RWPE2 (cell line): ENCODE data around the gene B3GAT2.

ENCODE experiments used
- ATAC-seq: fragments of 200-7000 bp; cut with Tn5 transposase; 3 replicates; pipeline ENCODE4 v1.9.1; 2021; ENCODE audit warnings: low read depth
- DNase-seq: peaks from one replicate; pipeline ENCODE4 v3.0.0-alpha.2; 2020; ENCODE audit warnings: low spot score
- H3K27ac ChIP-seq: fragments of 450-650 bp; 2 replicates; pipeline ENCODE4 v1.5.1; 2017; ENCODE audit warnings: mild to moderate bottlenecking; ENCODE audit not compliant: poor library complexity, severe bottlenecking
- H3K27me3 ChIP-seq: fragments of 250-450 bp; sonication (Bioruptor Pico); 2 replicates; pipeline ENCODE4 v1.5.1; 2021; ENCODE audit warnings: mild to moderate bottlenecking, moderate library complexity; ENCODE audit not compliant: insufficient read depth, poor library complexity, severe bottlenecking
- H3K36me3 ChIP-seq: fragments of 250-450 bp; sonication (Bioruptor Pico); 2 replicates; pipeline ENCODE4 v1.5.1; 2020; ENCODE audit warnings: low read depth, mild to moderate bottlenecking, moderate library complexity
- H3K4me1 ChIP-seq: fragments of 250-450 bp; sonication (Bioruptor Pico); 2 replicates; pipeline ENCODE4 v1.5.1; 2021; ENCODE audit warnings: mild to moderate bottlenecking, moderate library complexity; ENCODE audit not compliant: insufficient read depth, poor library complexity, severe bottlenecking
- H3K4me3 ChIP-seq: fragments of 250-450 bp; sonication (Bioruptor Pico); 2 replicates; pipeline ENCODE4 v1.5.1; 2021; ENCODE audit warnings: mild to moderate bottlenecking, moderate library complexity; ENCODE audit not compliant: severe bottlenecking
- H3K9me3 ChIP-seq: fragments of 250-450 bp; sonication (Bioruptor Pico); 2 replicates; pipeline ENCODE4 v1.5.1; 2021; ENCODE audit warnings: mild to moderate bottlenecking, moderate library complexity; ENCODE audit not compliant: severe bottlenecking
- CTCF ChIP-seq: fragments of 450-650 bp; IDR thresholded peaks from one replicate; pipeline ENCODE4 v1.5.1; 2017; ENCODE audit warnings: mild to moderate bottlenecking, moderate library complexity; ENCODE audit not compliant: poor library complexity, severe bottlenecking

Gene B3GAT2

GRCh38 chr6:70842541-70842940 lies 114.3 kb downstream of the B3GAT2 start:
- no peak for TF ChIP-seq CTCF
- Histone ChIP-seq H3K36me3 (no peaks in the 10 kb centered on the region), H3K4me1 (no peaks in the 10 kb centered on the region), H3K4me3 (no peak overlapping the region), H3K9me3 (no peaks in the 10 kb centered on the region), H3K27me3 (no peaks in the 10 kb centered on the region), H3K27ac (no peak overlapping the region)
- no peak for DNase-seq
- no peak for ATAC-seq

- H3K27ac ChIP-seq: no peak overlapping the region
- H3K4me3 ChIP-seq: no peak overlapping the region
- ATAC-seq (no peak), DNase-seq (no peak)
- no peaks in the 10 kb centered on the region for H3K36me3 ChIP-seq
- no peaks in the 10 kb centered on the region for H3K27me3 ChIP-seq
- no peaks in the 10 kb centered on the region for H3K9me3 ChIP-seq
- no peaks in the 10 kb centered on the region for H3K4me1 ChIP-seq
- no peak for TF ChIP-seq CTCF
Measured at GRCh38 chr6:70841112-70841511, 115.7 kb downstream of the B3GAT2 start.

- no peak for ATAC-seq
- Histone ChIP-seq H3K36me3 (no peaks in the 10 kb centered on the region), H3K4me3 (no peak overlapping the region), H3K4me1 (no peaks in the 10 kb centered on the region), H3K27me3 (no peaks in the 10 kb centered on the region), H3K27ac (no peak overlapping the region), H3K9me3 (no peaks in the 10 kb centered on the region)
- TF ChIP-seq CTCF: no peak
- DNase-seq: no peak
Measured at GRCh38 chr6:70839286-70840266, 117.3 kb downstream of the B3GAT2 start.

GRCh38 chr6:70838907-70839285 lies 118.0 kb downstream of the B3GAT2 start:
- Histone ChIP-seq H3K36me3 (no peaks in the 10 kb centered on the region), H3K27ac (no peak overlapping the region), H3K4me1 (peaks cover 2% of the 10 kb centered on the region), H3K4me3 (no peak overlapping the region), H3K9me3 (no peaks in the 10 kb centered on the region), H3K27me3 (no peaks in the 10 kb centered on the region)
- DNase-seq: no peak
- no peak for ATAC-seq
- TF ChIP-seq CTCF: no peak

GRCh38 chr6:70834520-70834919 lies 122.3 kb downstream of the B3GAT2 start:
- no peak for ATAC-seq
- TF ChIP-seq CTCF: no peak
- H3K4me1 ChIP-seq: peaks cover 4% of the 10 kb centered on the region
- H3K36me3 ChIP-seq: no peaks in the 10 kb centered on the region
- no peaks in the 10 kb centered on the region for H3K9me3 ChIP-seq
- no peaks in the 10 kb centered on the region for H3K27me3 ChIP-seq
- no peak overlapping the region for H3K4me3 ChIP-seq
- no peak for DNase-seq
- no peak overlapping the region for H3K27ac ChIP-seq
